ENCODE results near the gene RGS9. TPM values are rescaled to one million over a fixed set of nuclear protein-coding genes. Genes with fewer than 3 reads are reported as not detected.
A peak's percentile ranks its signal among the peaks of the same experiment; 100 is the strongest.
"Not testable (repeated sequence)": the region's sequence is repeated elsewhere in the genome, so short reads cannot be mapped to it uniquely, and the experiment has no call there.

RGS9 gene
- 0.13 TPM in 1 of 2 replicates, not detected in the other for total RNA-seq (2014; rRNA removed; shearing (Covaris generic))

DNA sequence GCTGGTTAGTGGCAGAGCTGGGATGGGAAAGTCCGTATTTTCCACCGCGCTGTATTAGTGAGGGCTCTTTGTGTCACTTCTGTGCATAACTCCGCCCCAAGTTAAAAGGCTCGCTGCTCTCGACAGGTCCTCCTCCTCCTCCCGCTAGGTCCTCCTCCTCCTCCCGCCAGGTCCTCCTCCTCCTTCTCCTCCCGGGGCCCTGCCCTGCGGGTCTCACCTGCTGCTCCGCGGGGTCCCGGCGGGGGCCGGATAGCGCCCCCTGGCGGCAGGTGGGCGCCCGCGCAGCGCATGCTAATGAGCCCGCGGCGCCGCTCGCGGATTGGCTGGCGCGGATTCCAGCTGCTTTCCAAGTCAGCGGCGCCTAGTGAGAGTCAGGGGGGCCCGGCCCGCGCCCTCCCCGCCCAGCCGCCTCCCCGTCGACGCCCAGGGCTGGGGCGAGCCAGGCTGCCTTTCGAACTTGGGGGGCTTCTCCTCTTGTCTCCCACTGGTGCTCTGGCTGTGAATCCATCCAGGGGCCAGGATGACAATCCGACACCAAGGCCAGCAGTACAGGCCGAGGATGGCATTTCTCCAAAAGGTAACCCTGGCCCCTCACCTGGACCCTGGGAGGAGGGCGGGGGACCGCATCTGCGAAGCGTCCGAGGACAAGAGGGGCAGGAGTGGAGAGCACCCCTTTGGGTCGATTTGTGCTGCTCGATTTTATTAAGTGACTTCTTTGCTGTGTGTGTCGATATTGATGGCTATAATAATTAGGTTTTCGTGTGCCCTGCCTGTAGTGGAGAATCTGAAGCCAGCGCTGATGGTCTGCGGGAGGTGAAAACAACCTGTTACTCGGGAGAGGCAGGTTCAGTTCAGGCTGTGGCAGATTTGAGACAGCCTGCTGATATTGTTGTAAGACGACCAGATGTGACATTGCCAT lies at the start of gene RGS9:
Gene RGS9 (plus strand): TSS at position 350 of the 919 bp plus-strand sequence. CDS start 171 bp downstream, at position 521.
- peak; percentile 74 for DNase-seq (ENCODE audit: low spot score)

DNA sequence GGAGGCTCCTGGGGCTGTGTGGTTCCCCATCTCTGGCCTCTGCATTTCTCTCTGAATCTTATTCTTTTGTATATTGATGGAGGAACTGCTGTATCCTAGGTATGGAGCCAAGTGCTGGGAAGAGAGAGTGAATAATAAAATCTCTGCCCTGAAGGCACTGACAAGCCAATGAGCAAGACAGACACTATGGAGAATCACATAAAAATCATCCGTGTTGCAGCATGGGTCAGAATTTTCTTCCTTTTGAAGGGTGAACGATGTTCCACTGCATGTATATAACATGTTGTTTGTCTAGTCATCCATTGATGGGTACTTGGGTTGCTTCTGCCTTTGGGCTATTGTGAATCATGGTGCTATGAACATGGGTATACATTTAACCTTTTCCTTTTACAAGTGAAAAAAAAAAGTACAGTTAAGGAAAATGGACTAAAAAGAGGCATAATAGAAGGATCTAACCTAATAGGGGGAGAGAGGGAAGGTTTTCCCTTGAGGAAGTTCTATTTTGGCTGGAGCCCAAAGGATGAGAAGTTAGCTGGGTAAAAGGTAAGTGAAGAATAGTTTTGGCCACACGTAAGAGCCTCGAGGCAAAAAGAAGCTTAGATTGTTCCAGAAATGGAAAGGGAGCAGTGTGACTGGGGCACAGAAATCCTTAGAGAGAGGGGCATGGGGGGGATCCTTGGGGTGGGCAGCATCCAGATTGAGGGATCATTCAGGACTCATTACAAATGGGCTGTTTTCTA lies 48.4 kb upstream of the RGS9 start:
- DNase-seq (ENCODE audit: low spot score): no peak

DNA sequence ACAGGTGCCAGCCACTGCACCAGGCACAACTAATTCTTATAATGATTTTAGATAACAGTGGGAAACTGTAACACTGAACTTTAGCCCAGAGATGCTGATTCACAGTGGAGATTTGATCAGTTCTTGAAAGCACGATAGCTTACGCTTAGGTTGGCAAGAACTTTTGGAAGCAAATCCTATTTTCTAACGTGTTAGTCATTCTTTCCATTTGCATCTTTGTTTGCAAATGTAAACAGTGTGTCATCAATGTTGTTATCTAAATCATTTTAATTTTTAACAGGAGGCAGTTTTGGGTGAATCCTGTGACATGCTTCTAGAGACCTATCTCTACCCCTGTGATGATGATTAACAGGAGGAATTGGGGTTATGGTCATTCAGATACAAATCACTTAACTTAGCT lies 44.9 kb upstream of the RGS9 start:
- no peak for DNase-seq (ENCODE audit: low spot score)

GRCh38 chr17:65092721-65093356 lies 44.3 kb upstream of the RGS9 start:
- DNase-seq (ENCODE audit: low spot score): not testable (repeated sequence)

DNA sequence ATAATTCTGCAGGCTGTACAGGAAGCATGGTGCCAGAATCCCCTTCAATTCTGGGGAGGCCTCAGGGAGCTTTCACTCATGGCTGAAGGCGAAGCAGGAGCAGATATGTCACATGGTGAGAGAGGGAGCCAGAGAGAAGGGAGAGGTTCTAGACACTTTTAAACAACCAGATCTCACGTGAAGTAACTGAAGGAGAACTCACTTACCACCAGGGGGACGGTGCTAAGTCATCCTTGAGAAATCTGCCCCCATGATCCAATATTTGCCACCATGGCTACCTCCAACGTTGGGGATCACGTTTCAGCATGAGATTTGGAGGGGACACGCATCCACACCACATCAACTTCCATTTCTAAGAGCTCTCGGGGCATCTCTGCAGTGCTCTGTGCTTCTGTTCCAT lies 43.2 kb upstream of the RGS9 start:
- no peak for DNase-seq (ENCODE audit: low spot score)

- DNase-seq (ENCODE audit: low spot score): no peak
Observed at GRCh38 chr17:65095465-65095864, 41.7 kb upstream of the RGS9 start.

DNA sequence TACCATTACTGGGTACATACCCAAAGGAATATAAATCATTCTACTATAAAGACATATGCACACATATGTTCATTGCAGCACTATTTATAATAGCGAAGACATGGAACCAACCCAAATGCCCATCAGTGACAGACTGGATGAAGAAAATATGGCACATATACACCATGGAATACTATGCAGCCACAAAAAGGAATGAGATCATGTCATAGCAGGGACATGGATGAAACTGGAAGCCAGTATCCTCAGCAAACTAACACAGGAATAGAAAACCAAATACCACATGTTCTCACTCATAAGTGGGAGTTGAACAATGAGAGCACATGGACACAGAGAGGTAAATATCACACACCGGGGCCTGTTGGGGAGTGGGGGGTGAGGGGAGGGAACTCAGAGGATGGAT lies 40.8 kb upstream of the RGS9 start:
- DNase-seq (ENCODE audit: low spot score): not testable (repeated sequence)

DNA sequence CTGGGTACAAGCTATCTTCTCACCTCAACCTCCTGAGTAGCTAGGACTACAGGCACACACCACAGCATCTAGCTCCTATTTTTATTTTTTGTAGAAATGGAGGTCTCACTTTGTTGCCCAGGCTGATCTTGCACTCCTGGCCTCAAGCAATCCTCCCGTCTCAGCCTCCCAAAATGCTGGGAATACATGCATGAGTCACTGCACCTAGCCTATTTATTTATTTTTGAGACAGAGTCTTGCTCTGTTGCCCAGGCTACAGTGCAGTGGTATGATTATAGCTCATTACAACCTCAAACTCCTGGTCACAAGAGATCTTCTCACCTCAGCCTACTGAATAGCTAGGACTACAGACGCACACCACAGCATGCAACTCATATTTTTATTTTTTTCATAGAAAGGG lies 40.1 kb upstream of the RGS9 start:
- no peak for DNase-seq (ENCODE audit: low spot score)

DNA sequence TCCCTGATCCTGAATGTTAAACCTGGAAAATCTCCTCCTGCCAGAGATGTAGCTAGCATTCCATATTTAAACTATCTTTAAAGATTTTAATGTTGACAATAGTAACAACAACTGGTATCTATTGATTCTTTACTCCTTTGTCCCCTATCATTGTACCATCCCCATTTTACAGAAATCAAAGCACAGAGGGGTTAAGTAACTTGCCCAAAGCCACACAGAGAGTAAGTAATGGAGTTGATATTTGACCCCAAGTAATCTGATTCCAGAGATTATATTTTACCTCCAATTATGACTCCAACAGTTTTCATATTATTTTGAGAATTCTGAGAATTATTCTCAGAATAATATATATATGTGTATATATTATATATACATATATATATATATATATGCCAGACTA lies 37.7 kb upstream of the RGS9 start:
- DNase-seq (ENCODE audit: low spot score): no peak

GRCh38 chr17:65099941-65100315 lies 37.2 kb upstream of the RGS9 start:
- peak; percentile 71 for DNase-seq (ENCODE audit: low spot score)

DNA sequence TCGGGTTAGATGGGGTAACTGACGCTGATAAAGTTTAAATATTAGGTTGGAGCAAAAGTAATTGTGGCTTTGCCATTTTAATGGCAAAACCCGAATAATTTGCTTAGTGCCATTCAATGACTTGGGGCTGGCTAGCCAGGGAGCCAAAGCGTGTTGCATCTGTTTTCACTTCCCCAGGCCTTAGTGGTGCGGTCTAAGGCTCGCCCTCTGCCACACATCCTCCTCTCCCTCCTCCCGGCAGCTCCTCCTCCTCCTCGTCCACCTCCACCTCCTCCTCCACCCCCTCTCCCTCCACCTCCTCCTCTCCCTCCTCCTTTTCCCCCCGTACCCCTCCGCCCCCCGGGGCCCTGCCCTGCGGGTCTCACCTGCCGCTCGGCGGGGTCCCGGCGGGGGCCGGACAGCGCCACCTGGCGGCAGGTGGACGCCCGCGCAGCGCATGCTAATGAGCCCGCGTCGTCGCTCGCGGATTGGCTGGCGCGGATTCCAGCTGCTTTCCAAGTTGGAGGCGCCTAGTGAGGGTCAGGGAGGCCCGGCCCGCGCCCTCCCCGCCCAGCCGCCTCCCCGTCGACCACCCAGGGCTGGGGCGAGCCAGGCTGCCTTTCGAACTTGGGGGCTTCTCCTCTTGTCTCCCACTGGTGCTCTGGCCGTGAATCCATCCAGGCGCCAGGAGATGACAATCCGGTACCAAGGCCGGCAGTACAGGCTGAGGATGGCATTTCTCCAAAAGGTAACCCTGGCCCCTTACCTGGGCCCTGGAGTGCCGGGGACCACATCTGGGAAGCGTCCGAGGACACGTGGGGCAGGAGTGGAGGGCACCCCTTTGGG lies 36.6 kb upstream of the RGS9 start:
- peak; percentile 75 for DNase-seq (ENCODE audit: low spot score)

GRCh38 chr17:65101371-65101770 lies 35.8 kb upstream of the RGS9 start:
- no peak for DNase-seq (ENCODE audit: low spot score)

DNA sequence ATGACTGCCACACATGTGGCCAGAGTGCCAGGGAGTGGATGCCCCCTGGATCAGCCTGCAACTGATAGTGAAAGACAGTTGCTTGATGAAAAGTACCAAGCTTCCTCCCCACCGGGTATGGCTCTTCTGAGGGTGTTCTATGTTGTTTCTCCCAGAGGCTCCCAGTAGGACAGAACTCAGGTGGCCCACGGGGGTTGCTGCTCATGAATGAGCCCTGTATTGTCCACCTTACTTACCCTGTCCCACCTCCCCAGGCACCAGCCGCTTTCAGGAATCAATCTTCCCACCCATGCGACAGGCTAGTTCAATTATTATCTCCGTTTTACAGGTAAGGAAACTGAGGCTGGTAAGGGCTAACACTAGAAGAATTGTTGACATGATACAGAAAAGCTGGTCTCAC lies 34.9 kb upstream of the RGS9 start:
- DNase-seq (ENCODE audit: low spot score): no peak

DNA sequence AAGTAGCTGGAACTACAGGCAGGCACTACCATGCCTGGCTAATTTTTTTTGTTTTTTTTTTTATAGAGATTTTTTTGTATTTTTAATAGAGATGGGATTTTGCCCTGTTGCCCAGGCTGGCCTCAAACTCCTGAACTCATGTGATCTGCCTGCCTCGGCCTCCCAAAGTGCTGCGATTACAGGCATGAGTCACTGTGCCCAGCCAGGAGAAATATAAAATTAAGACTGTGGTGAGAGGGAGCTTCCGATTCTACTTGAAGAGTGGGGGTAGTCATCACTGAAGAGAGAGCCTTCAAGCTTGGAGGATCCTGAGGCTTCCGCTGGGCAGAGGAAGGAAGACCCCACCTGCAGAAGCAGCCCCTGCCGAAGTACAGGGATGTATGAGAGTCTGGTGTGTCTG lies 34.4 kb upstream of the RGS9 start:
- no peak for DNase-seq (ENCODE audit: low spot score)

DNA sequence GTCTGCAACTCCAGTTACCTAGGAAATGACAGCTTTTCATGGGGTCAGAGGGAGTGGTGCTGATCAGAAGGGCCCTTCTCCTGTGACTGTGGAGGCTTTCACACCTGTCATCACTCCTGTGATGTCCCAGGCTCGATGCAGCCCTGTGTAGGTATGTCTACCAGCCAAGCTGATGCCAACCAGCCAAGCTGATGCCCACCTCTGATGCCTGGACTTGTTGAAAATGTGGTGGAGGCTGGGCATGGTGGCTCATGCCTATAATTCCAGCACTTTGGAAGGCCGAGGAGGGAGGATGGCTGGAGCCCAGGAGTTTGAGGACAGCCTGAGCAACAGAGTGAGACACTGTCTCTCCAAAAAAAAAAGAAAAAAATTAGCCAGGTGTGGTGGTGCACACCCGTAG lies 33.7 kb upstream of the RGS9 start:
- DNase-seq (ENCODE audit: low spot score): no peak

GRCh38 chr17:65103896-65104295 lies 33.3 kb upstream of the RGS9 start:
- DNase-seq (ENCODE audit: low spot score): no peak

- no peak for DNase-seq (ENCODE audit: low spot score)
Observed at GRCh38 chr17:65104541-65104940, 32.6 kb upstream of the RGS9 start.

GRCh38 chr17:65104973-65105372 lies 32.2 kb upstream of the RGS9 start:
- DNase-seq (ENCODE audit: low spot score): no peak

DNA sequence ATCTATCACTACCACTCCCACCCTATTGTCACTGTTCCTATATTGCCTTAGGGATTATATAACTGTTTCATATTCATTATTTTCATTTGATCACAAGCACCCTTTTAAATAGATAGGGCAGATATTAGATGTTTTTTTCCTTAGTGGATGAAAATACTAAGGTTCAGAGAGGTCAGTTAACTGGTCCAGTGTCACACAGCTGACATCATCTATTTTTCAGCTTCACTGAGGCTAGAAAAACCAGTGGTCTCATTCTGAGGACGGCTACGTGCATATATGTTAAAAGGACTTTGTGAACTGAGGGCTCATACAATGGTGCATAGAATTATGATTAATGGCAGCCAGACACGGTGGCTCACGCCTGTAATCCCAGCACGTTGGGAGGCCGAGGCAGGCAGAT lies 29.0 kb upstream of the RGS9 start:
- DNase-seq (ENCODE audit: low spot score): no peak

- no peak for DNase-seq (ENCODE audit: low spot score)
Observed at GRCh38 chr17:65109543-65109942, 27.6 kb upstream of the RGS9 start.

DNA sequence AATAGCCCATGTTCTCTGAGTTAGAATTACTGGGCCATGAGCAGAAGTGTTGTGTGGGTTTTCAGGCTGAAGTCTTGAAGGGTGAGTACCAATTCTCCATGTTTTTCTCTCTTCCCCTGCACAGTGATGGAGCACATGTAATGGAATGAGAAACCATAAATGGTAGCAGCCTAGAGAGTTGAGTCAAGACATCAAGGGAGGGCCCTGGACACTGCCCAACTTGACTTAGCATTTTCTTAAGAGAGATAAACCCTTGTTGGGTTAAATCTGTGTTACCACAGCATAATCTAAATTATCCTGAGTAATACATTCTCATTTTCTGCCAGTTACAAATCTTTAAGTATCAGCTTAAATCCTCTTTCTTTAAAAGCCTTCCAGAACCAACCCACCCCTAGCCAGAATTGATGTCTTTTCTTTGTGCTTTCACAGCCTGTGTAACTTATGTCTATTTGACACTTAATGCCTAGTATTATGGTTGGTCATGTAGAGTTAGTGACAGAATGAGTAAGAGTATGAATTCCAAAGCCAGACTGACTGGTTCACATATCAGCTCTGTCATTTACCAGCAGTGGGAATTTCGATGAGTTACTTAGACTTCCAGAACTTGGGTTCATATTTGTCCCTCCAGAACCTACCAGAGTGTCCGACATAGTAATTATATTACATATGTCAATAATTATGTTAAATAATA lies 27.0 kb upstream of the RGS9 start:
- DNase-seq (ENCODE audit: low spot score): no peak

All from HT-29 (cell line).